Stimulated activated CD8-positive, alpha-beta memory T cell treated with anti-CD3 and anti-CD28 coated beads, Interleukin-7, amount 100 ng/mL, for 4 hours (primary cell): ENCODE measurements around the gene ZFTA.
"Not testable (repeated sequence)": the region's sequence is repeated elsewhere in the genome, so short reads cannot be mapped to it uniquely, and the experiment has no call there.

ENCODE experiments used
- DNase-seq, 2 donors: peaks; one replicate each; pipeline ENCODE4 v3.0.0-alpha.2; 2020; ENCODE audit warnings: low read depth in 2 of 2

Gene ZFTA

DNA sequence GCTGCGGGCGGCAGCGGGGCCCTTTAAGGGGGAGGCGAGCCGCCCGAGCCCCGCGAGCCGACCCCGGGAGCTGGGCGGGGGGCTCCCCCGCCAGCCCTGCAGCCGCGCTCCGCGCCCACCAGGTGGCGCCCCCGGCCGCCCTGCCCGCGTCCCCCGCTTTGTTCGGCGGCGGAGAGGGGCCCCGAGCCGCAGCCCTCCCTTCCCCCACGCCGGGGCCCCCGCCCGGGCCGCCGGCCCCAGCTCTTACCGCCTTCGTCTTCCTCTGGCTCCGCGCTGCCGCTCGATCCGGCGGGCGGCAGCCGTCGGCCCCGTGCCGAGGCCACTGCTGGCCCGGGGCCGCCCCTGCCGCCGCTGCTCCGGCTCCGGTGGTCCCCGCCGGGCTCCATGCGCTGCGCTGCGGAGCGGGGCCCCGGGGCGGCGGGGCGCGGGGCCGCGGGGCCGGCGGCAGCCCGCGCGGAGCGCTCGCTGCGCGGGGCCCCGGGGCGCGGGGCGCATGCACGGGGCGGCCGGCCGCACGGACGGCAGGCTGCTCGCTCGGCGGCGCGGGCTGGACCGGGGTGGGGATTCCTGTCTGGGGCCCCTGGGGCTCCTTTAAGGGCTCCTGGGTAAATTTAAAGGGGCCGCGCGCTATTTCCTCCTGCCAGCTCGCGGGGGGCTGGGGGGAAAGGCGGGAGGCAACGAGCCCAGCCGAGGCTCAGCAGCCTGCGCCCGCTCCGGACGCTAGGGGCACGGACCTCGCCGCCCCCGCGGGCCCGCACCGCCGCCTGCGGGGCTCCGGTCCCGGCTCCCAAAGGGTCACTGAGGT lies at the start of gene ZFTA:
TSS of gene ZFTA (minus strand) at position 539 of the 805 bp plus-strand sequence. CDS start at position 386, 153 bp downstream.
- DNase-seq = peak in 1 of 2 donors; percentile 63

DNA sequence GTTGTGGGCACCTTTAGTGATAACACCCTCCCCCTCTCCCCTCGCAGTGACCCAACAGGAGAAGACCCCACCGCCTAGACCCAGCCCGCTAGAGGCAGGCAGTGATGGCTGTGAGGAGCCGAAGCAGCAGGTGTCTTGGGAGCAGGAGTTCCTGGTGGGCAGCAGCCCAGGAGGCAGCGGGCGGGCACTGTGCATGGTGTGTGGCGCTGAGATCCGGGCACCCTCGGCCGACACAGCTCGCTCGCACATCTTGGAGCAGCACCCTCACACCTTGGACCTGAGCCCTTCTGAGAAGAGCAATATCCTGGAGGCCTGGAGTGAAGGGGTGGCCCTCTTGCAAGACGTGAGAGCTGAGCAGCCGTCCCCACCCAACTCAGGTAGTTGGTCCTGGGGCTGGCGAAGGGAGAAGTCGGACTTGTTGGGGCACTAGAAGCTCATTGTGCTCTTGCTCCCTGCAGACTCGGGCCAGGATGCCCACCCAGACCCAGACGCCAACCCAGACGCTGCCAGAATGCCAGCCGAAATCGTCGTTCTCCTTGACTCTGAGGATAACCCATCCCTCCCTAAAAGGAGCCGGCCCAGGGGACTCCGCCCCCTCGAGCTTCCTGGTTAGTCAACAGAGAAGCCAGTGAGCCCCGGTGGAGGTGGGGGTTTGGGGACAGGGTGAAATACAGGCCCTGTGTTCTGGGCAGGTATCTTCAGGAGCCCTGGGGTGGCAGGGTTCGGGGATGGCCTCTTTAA lies 49.4 kb upstream of the ZFTA start:
- no peak for DNase-seq

DNA sequence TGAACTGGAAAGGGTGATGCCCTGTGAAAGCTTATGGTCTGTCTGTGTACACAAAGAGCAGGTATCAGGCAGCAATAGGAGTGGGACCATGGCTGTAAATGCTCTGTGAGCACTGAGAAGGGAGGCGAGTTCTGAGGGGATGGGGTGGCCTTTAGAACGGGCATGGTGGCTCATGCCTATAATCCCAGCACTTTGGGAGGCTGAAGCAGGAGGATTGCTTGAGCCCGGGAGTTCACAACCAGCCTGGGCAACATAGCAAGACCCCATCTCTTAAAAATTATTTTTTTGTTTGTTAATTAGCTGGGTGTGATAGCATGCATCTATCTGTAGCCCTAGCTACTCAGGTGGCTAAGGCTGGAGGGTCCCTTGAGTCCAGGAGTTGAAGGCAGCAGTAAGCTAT lies 48.2 kb upstream of the ZFTA start:
- DNase-seq = no peak

DNA sequence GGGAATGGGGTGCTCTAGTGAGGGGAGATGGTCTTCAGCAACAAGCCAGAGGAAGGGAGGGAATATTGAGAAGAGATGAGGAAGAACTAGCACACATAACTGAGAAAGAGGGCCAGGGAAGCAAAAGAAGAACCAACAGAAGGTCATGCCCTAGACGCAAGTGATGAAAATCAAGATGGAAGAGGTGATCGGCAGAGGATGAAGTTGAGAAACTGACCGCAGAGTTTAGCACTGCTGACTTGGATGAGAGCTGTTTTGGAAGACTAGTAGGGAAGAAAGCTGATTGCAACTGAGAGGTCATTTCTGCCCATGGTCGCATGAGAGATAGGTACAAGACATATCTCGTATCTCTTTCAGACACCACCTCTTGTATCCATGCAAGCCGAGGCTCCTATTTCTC lies 47.6 kb upstream of the ZFTA start:
- DNase-seq = no peak

DNA sequence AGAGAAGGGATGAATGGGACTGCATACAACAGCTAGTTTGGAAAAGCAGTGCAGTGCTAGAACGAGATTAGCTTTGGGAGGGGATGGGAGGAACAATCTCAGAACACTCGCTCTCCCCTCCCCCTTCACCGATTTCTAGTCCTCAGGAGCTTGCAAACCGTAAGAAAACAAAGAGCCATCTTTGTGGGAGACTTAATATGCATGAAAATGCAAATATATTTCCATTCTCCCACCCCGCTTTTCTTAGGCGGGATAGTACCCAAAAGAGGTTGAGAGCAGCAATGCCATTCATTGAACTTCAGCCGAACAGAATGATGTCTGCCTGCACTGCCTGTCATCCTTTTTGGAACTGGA lies 45.8 kb upstream of the ZFTA start:
- DNase-seq = no peak

DNA sequence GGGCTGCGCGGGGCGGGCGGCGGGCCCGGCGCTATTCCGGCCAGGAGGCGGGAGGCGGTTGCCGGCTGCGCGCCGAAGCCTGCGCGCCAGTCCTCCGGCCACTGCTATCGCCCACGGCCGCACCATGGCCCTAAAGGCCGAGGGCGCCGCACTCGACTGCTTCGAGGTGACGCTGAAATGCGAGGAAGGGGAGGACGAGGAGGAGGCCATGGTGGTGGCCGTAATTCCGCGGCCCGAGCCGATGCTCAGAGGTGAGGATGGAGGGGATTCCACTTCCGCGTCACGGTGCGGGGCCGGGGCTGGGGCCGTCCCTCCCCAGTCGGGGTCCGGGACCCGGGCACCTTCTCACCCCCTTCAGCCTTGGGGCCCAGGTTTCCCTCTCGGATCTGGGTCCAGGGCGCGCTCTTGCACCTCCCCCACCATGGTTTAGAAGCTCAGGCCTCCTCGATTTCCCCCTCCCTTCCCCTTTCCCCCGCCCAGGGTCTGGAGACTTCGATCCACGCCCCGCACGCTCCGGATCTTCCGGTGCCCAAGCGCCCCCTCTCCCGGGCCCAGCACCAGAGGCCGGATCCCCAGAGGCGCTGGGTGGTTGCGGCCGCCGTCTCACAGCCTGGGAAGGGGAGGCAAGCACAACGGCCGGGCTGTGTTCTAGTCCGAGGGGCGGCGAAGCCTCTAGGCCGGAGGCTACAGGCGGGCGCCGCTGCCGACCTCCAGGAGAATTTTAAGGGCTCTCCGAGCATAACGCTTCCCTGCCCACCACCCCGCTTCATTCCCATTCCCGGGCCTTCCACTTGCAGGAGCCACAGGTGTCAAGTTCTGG lies 45.2 kb upstream of the ZFTA start:
- peak in 1 of 2 donors; percentile 7 for DNase-seq

DNA sequence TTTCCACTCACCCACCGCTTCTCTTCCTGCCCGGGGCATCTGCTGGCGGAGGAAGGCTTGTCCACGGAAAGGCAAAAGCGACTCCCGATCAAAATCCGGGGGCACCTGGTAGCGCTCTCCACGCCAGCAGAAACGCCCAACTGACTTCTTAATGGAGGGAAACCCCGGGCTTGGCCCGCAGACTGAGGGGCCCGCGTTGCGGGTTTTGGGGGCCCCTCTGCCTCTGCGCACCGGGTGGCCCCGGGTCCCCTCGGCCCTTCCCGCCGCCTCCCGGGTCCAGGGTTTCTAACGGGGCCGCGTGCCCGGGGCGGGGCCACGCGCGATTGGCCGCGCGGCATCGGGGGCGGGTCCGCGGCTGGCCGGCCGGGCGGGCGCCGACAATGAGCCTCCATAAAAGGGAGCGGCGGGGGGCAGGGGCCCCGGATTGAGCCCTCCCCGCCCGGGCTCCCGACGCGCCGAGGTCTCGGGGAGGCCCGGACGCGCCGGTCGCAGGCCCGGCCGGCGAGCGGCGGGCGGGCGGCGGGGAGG lies 44.5 kb upstream of the ZFTA start, which contains the start of gene SPINDOC:
TSS of gene SPINDOC (plus strand) at position 422 of the 528 bp plus-strand sequence. CDS start 231 bp downstream, outside the sequence.
- DNase-seq = peak; percentile 23 to 66

DNA sequence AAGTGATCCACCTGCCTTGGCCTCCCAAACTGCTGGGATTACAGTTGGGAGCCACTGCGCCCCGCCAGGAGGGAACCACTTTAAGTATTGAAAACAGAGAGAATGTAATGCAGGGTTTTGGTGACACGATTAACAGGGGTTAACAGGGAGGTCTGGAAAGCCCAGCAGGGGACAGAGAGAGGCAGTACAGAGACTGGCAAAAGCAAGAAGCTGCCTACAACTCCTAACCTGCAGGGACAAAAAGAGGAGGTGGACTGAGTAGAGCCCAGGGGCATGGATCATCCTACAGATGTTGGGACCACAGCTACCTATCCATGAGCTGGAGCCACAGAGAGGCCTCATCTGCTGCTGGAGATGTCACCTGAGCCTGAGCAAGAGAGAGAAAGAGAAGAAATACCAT lies 42.9 kb upstream of the ZFTA start:
- DNase-seq = no peak

DNA sequence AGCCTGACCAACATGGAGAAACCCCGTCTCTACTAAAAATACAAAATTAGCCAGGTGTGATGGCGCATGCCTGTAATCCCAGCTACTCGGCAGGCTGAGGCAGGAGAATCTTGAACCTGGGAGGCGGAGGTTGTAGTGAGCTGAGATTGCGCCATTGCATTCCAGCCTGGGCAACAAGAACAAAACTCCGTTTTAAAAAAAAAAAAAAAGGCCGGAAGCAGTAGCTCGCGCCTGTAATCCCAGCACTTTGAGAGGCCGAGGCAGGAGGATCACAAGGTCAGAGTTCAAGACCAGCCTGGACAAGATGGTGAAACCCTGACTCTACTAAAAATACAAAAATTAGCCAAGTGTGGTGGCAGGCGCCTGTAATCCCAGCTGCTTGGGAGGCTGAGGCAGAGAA lies 41.8 kb upstream of the ZFTA start:
- DNase-seq = not testable (repeated sequence)

DNA sequence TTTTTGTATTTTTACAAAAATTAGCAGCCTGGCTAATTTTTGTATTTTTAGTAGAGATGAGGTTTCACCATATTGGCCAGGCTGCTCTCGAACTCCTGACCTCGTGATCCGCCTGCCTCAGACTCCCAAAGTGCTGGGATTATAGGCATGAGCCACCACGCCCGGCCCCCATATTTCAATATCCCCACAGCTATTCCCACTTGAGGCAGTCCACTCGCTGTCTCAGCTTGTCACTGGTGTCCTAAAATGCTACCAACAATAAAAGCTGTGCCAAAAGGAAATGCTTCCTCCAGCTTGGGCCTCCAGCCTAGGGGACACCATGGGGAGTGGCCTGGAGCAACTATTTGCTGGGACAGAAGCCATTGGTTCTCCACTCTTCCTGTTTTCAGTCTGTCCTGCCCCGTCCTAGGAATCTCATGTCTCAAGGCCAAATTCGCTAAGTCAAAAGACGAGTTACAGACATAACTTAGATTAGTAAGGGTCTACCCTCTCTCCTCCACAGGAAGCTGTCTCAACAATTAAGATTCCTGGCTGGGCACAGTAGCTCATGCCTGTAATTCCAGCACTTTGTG lies 37.4 kb upstream of the ZFTA start:
- DNase-seq = no peak

DNA sequence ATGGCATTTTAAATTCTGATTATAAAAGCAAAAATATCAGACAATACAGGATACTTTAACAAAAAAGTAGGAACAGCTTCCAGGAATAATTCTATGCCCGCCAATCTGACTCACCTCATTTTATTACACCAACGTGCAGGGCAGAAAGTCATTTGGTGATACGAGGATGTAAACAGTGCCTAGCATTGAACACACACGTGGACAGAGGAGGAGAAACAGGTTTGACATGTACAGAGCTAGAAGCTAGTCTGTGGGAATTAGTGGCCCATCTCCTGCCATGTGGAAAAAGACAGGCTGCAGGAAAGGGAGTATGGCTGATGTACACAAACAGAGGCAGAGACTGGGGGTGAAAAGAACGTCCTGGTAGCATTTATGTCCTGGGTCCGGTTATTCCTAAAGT lies 35.7 kb upstream of the ZFTA start:
- no peak for DNase-seq

DNA sequence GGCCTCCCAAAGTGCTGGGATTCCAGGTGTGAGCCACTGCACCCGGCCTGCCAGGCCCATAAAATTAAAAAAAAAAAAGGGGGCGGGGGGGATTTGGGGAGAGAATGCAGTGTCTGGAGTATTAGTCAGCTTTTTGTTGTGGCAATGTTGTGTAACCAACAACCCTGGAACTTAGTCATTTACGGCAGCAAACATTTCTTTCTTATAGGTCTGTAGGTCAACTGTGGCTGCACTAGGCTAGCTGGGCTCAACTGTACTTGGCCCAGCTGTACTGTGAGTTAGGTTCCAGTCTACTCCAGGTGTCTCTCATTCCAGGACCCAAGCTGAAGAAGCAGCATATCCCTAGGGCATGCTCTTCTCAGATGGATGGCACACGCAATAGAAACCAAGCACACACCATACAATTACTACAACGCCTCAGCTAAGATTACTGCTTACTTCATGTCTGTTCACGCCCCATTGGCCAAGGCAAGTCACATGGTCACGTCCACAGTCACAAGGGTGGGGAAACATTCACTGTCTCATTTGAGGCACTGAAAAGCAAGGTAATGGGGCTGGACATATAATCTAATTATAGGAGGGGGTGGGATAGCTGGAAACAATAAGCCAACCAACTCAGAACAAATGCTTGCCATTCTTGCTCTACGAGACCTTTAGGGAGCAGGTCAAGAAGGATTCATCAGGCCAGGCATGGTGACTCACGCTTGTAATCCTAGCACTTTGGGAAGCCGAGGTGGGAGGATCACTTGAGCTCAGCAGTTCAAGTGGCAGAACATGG lies 34.3 kb upstream of the ZFTA start:
- no peak for DNase-seq

DNA sequence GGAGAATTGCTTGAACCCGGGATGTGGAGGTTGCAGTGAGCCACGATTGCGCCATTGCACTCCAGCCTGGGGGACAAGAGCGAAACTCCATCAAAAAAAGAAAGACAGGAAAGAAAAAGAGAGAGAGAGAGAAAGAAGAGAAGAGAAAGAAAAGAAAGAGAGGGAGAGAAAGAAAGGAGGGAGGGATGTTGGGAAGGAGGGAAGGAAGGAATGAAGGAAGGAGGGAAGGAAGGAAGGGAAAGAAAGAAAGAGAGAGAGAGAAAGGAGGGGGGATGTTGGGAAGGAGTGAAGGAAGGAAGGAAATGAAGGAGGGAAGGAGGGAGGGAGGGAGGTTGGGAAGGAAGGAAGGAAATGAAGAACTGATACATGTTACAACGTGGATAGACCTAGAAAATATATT lies 32.3 kb upstream of the ZFTA start:
- DNase-seq = no peak

DNA sequence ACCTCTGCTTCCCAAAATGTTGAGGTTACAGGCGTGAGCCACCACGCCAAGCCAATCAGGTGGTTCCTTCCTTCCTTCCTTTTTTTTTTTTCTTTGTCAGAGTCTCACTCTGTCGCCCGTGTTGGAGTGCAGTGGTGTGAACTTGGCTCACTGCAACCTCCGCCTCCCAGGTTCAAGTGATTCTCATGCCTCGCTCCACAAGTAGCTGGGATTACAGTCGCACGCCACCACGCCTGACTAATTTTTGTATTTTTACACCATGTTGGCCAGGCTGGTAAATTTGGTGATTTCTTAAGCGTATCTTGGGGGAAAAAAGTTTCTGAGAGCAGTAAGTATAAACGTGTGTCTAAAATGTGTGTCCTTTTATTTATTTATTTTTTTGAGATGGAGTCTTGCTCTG lies 26.5 kb upstream of the ZFTA start:
- no peak for DNase-seq

DNA sequence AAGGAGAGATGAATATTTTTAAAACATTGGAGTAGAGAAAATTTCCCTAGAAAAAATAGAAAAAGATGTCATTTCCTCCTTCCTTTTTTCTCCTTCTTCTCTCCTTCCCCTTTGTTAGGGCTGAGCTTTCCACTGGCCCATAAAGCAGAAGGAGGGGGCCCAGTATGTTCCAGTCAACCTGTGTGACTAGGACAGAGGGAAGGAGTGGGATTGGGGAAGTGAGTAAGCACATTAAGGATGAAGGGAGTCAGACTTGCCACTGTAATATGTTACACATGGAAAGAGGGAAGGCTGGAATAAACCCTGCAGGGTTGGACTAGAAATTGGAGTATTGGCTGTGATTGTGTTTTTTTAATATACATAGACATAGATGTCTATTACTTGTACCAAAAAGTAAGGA lies 24.6 kb upstream of the ZFTA start:
- no peak for DNase-seq

DNA sequence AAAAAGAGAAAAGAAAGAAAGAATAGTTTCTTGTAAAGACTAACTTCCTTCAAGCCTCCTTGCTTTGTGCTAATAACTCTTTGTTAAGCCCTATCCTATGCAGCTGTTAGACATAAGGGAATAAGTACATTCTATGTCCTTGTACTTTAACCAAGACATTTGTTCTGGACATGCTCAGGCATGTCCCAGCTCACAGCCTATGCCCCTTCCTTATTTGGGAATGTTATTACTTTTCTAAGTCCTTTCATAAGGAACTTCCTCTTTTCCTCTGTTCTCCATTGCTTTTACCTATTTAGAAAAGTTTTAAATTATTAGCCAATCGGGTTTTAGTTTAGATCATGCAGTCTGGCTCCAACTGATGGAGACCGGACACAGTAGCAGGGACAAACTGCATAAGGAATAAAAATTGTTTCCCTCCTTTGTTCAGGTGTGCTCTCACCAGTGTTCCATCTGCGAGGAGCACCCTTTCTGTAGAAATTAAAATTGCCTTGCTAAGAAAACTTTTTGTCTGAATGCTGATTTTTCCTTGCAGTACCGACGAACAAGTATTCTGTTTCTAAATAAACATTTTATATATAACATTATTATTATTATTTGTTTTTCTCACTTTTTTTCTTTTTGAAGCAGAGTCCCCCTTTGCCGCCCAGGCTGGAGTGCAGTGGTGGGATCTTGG lies 23.1 kb upstream of the ZFTA start:
- no peak for DNase-seq

DNA sequence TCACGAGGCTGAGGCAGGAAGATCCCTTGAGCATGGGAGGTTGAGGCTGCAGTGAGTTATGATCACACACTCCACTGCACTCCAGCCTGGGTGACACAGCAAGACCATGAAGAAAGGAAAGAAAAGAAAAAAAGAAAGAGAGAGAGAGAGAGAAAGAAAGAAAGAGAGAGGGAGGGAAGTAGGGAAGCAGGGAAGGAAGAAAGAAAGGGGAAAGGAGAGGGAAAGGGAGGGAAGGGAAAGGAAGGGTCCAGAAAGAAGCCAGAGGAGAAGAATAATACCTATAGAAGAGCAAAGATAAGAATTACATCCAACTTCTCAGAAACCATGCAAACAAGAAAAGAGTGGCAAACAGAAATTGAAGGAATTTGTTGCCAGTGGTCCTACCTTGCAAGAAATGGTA lies 17.2 kb upstream of the ZFTA start:
- DNase-seq = no peak

DNA sequence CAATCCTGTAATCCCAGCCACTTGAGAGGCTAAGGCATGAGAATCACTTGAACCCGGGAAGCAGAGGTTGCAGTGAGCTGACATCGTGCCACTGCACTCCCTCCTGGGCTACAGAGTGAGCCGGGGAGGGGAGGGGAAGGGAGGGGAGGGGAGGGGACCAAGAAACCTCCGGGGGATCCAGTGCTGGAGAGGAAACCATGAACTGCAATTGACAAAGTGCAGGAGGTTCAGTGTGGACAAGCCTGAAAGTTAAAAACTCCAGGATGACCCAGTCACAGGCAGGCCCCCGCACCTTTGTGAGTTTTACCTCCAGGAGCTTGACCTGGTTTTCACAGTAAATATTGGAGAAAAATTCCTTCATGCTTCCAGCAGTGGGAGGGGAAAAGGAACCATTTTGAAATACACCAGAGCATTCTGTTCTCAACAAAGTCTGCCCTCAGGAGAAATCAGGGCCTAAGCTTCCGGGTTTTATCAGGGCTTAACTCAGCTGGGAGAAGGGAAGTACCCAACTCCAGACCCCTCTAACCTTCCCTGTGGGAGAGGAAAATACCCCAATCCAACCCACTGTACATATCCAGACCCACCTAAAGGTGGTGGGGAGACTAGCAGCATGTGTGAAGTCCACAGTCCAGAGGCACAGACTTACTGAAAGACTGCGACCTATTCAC lies 15.5 kb upstream of the ZFTA start:
- DNase-seq = no peak

DNA sequence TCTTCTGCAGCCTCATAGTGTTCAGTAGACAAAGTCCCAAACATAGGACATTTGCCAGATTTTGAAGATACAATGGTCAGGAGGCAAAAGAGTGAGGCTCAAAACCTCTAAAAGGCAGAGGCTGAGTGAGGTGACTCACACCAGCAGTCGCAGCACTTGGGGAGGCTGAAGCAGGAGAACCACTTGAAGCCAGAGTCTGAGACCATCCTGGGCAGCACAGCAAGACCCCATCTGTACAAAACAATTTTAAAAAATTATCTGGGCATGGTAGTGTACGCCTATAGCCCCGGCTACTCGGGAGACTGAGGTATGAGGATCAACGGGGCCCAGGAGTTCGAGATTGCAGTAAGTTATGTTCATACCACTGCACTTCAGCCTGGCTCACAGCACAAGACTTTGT lies 14.2 kb upstream of the ZFTA start:
- DNase-seq = no peak

DNA sequence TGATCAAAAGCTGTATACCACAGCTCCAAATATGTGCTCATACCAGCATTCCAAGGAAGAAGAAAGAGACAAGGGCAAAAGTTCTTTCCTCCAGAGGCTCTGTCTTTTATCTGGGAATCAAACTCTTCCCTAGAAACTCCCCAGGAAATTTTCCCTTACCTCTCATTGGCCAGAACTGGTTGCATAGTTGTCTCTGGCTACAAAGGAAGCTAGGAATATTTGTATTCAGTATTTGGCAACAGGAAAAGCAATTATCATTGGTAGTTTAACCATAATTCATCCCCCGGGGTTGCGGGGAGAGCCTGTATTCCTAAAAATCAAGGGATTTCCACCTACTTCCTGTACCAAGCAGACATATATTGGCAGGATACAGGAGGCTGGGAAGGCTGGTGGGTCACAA lies 10.5 kb upstream of the ZFTA start:
- DNase-seq = no peak
